Suprapubic skin (tissue), 4 donors: ENCODE results near the gene CLIP1. TPM values are rescaled to one million over a fixed set of nuclear protein-coding genes. Genes with fewer than 3 reads are reported as not detected.

Source experiments
- DNase-seq, 2 donors: peaks; one replicate each; pipeline ENCODE4 v3.0.0-alpha.2; 2019; ENCODE audit warnings: low spot score in 2 of 2
- H3K27ac ChIP-seq: fragments of 200-600 bp; sonication (generic); one replicate; pipeline ENCODE4 v1.5.1; 2019
- H3K27me3 ChIP-seq: fragments of 200-600 bp; sonication (generic); one replicate; pipeline ENCODE4 v1.5.1; 2019
- H3K36me3 ChIP-seq: fragments of 200-600 bp; sonication (generic); one replicate; pipeline ENCODE4 v1.5.1; 2019
- H3K4me1 ChIP-seq: fragments of 200-600 bp; sonication (generic); one replicate; pipeline ENCODE4 v1.5.1; 2019
- H3K4me3 ChIP-seq: fragments of 200-600 bp; sonication (generic); one replicate; pipeline ENCODE4 v1.5.1; 2019; ENCODE audit warnings: mild to moderate bottlenecking
- H3K9me3 ChIP-seq: fragments of 200-600 bp; sonication (generic); one replicate; pipeline ENCODE4 v1.5.1; 2019
- CTCF ChIP-seq, 2 donors: fragments of 200-600 bp in 1 of 2; fragments of 450-650 bp in 1 of 2; sonication (generic) in 1 of 2; IDR thresholded peaks; one replicate each; pipeline ENCODE4 v1.5.1; 2016 to 2019; ENCODE audit warnings: antibody characterized with exemption in 2 of 2, mild to moderate bottlenecking in 1 of 2, moderate library complexity in 1 of 2
- EP300 ChIP-seq: sonication (generic); formaldehyde crosslinking; IDR thresholded peaks from one replicate; pipeline ENCODE4 v1.6.1; 2017; ENCODE audit warnings: antibody characterized with exemption
- POLR2A ChIP-seq, 2 donors: fragments of 450-650 bp; IDR thresholded peaks; one replicate each; pipeline ENCODE4 v1.6.1; 2017; ENCODE audit warnings: antibody characterized with exemption in 2 of 2, mild to moderate bottlenecking in 2 of 2, moderate library complexity in 2 of 2
- POLR2AphosphoS5 ChIP-seq, 3 donors: sonication (generic); formaldehyde crosslinking; IDR thresholded peaks; one replicate each; pipeline ENCODE4 v1.6.1; 2017; ENCODE audit warnings: antibody characterized with exemption in 3 of 3
- WGBS: methylation state at CpG from one replicate; pipeline ENCODE4 v1.1.5; 2018; 5-methylcytosine and 5-hydroxymethylcytosine counted together
- total RNA-seq, 4 donors: library from RNA; depleted of rRNA; stranded (reverse); fragments of >200 nt; gene quantifications; one replicate each; pipeline ENCODE4 v1.1.0, GENCODE V29; 2016

The CLIP1 gene
- total RNA-seq, 4 donors from 2014 or later, result 107 to 170 (median 149) TPM

- TF ChIP-seq EP300 (no peak), CTCF (IDR thresholded peaks at IDR 0.05) (no peak), POLR2AphosphoS5 (IDR thresholded peaks at IDR 0.05) (no peak), POLR2A (IDR thresholded peaks at IDR 0.05) (no peak)
- no peak for DNase-seq
Observed at GRCh38 chr12:122411537-122411936, 10.9 kb downstream of the CLIP1 start.

DNA sequence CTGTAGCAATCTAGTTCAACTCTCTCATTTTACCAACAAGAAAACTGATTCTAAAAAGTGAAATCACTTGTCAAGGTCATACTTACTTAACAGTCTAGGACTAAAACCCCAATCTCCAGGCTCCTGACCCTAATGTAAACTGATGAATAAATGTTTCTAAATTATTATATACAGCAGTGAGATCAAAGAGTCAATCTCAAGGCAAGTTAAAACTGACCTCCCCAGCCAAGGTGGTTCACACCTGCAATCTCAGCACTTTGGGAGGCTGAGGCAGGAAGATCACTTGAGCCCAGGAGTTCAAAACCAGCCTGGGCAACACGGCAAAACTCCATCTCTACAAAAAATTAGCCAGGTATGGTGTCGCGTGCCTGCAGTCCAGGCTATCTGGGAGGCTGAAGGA, 15.3 kb downstream of the CLIP1 start:
- TF ChIP-seq POLR2AphosphoS5 (IDR thresholded peaks at IDR 0.05) (no peak), POLR2A (IDR thresholded peaks at IDR 0.05) (no peak), EP300 (no peak), CTCF (IDR thresholded peaks at IDR 0.05) (no peak)
- Histone ChIP-seq H3K9me3 (no peaks in the 10 kb centered on the region), H3K27ac (peak overlapping the region; percentile 24), H3K27me3 (no peaks in the 10 kb centered on the region), H3K36me3 (no peaks in the 10 kb centered on the region), H3K4me1 (peaks cover 28% of the 10 kb centered on the region), H3K4me3 (no peak overlapping the region)
- no peak for DNase-seq
- WGBS, result 78% methylated on average over 3 of the region's 3 CpGs

More at GRCh38 chr12:122411537-122411936, 10.9 kb downstream of the CLIP1 start:
- H3K27ac ChIP-seq, result no peak overlapping the region
- peaks cover 41% of the 10 kb centered on the region for H3K4me1 ChIP-seq
- H3K27me3 ChIP-seq, result no peaks in the 10 kb centered on the region
- 56% methylated on average over 3 of the region's 3 CpGs for WGBS
- no peak overlapping the region for H3K4me3 ChIP-seq
- H3K9me3 ChIP-seq, result no peaks in the 10 kb centered on the region
- H3K36me3 ChIP-seq, result peaks cover 4% of the 10 kb centered on the region

GRCh38 chr12:122406701-122407164, 15.7 kb downstream of the CLIP1 start:
- Histone ChIP-seq H3K4me1 (peaks cover 30% of the 10 kb centered on the region), H3K27ac (peak overlapping the region; percentile 24), H3K4me3 (no peak overlapping the region), H3K36me3 (no peaks in the 10 kb centered on the region), H3K9me3 (no peaks in the 10 kb centered on the region), H3K27me3 (no peaks in the 10 kb centered on the region)
- no peak for TF ChIP-seq POLR2A (IDR thresholded peaks at IDR 0.05)
- TF ChIP-seq POLR2AphosphoS5 (IDR thresholded peaks at IDR 0.05), result no peak
- no peak for TF ChIP-seq EP300
- TF ChIP-seq CTCF (IDR thresholded peaks at IDR 0.05), result no peak
- WGBS, result 60% methylated on average over 3 of the region's 3 CpGs
- DNase-seq, result no peak

DNA sequence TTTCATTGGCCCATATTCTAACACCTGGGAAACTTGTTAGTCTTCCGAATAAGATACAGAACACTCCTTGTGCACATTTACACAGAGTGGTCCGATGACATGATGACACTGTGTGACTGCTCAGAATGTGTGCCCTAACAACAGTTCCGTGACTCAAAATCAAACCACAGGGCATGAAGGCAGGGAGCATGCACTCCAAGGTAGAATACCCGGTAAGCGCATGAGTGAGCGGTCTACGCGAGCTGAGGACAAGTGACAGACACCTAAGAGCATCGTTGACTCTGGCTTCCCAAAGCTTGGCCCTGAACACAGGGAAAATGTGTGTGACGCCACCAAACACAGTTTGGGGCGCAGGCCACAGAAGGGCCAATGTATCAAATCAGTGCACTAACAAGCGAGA, 18.6 kb downstream of the CLIP1 start:
- H3K4me3 ChIP-seq, result no peak overlapping the region
- no peak for DNase-seq
- peaks cover 52% of the 10 kb centered on the region for H3K4me1 ChIP-seq
- no peaks in the 10 kb centered on the region for H3K9me3 ChIP-seq
- 100% methylated on average over 11 of the region's 12 CpGs for WGBS
- no peaks in the 10 kb centered on the region for H3K27me3 ChIP-seq
- no peak overlapping the region for H3K27ac ChIP-seq
- no peak for TF ChIP-seq CTCF (IDR thresholded peaks at IDR 0.05)
- no peak for TF ChIP-seq POLR2A (IDR thresholded peaks at IDR 0.05)
- no peak for TF ChIP-seq POLR2AphosphoS5 (IDR thresholded peaks at IDR 0.05)
- TF ChIP-seq EP300, result no peak
- no peaks in the 10 kb centered on the region for H3K36me3 ChIP-seq

- no peak overlapping the region for H3K4me3 ChIP-seq
- no peaks in the 10 kb centered on the region for H3K27me3 ChIP-seq
- H3K4me1 ChIP-seq, result peaks cover 52% of the 10 kb centered on the region
- H3K36me3 ChIP-seq, result no peaks in the 10 kb centered on the region
- H3K9me3 ChIP-seq, result no peaks in the 10 kb centered on the region
- peak in 1 of 2 donors; percentile 13 for DNase-seq
- no peak for TF ChIP-seq CTCF (IDR thresholded peaks at IDR 0.05)
- TF ChIP-seq POLR2AphosphoS5 (IDR thresholded peaks at IDR 0.05), result no peak
- TF ChIP-seq POLR2A (IDR thresholded peaks at IDR 0.05), result no peak
- no peak for TF ChIP-seq EP300
- no peak overlapping the region for H3K27ac ChIP-seq
- WGBS, result 63% methylated on average over 6 of the region's 6 CpGs
Observed at GRCh38 chr12:122403115-122403770, 19.2 kb downstream of the CLIP1 start.
